Pancreas (tissue), 10 donors: Measurements from ENCODE around the gene HERC3. TPM values are rescaled to one million over a fixed set of nuclear protein-coding genes. Genes with fewer than 3 reads are reported as not detected.
A peak's percentile ranks its signal among the peaks of the same experiment; 100 is the strongest.

Experiments
- ATAC-seq, 4 donors: fragments of 200-7000 bp; cut with Tn5 transposase; one replicate each; pipeline versions ENCODE4 v1.8.0 to v1.9.1; 2020; ENCODE audit warnings: mild to moderate bottlenecking in 4 of 4, moderate library complexity in 4 of 4
- DNase-seq, 6 donors: peaks; one replicate each; pipeline ENCODE4 v3.0.0-alpha.2; 2020
- FAIRE-seq: peaks from 2 replicates; lab custom pipeline; 2012; peaks lifted over from hg19 to GRCh38; lab: Jason Lieb, UNC
- H3K27ac ChIP-seq, 4 donors: fragments of 200-600 bp; sonication (generic); 1 replicate in 3 of 4; 2 replicates in 1 of 4; pipeline versions ENCODE4 v1.5.0 to v1.8.0; 2020
- H3K27me3 ChIP-seq, 4 donors: fragments of 200-600 bp; one replicate each; pipeline ENCODE4 v1.8.0; 2021
- H3K36me3 ChIP-seq, 3 donors: fragments of 200-600 bp; sonication (generic) in 1 of 3; one replicate each; pipeline versions ENCODE4 v1.5.0 to v1.8.0; 2020 to 2021
- H3K4me1 ChIP-seq, 3 donors: fragments of 200-600 bp; one replicate each; pipeline ENCODE4 v1.8.0; 2021
- H3K4me3 ChIP-seq, 4 donors: fragments of 200-600 bp; sonication (generic) in 2 of 4; one replicate each; pipeline versions ENCODE4 v1.5.0 to v1.8.0; 2020 to 2021
- H3K9me3 ChIP-seq, 4 donors: fragments of 200-600 bp; one replicate each; pipeline ENCODE4 v1.8.0; 2021
- WGBS, 2 donors: extraction: QIAGEN DNeasy Blood & Tissue Kit; methylation state at CpG; one replicate each; pipeline ENCODE4 v1.1.7; 2013; 5-methylcytosine and 5-hydroxymethylcytosine counted together
- intact Hi-C, 3 donors: fragments of 100-400 bp; cut with DNase I; formaldehyde crosslinking; loops; one replicate each; pipeline versions ENCODE4 v1.11.1 to v1.14.2; 2022
- polyA plus RNA-seq, 2 donors: library from polyadenylated mRNA; stranded (reverse); fragments of 200-250 nt; gene quantifications; one replicate each; pipeline ENCODE4 v1.2.3, GENCODE V29; 2013
- total RNA-seq, 6 donors: library from RNA; stranded (reverse); fragmentation: NEBNext Ultra II Directional in 4 of 6; extraction: Animal tissue kit (Norgen Biotek cat#: 25700) in 4 of 6; gene quantifications; one replicate each; pipeline versions ENCODE4 v1.2.1 to v1.2.4, GENCODE V29; 2021 to 2023
- TF ChIP-seq, protein P1 (sequence below), 4 donors: fragments of 200-600 bp; sonication (generic) in 3 of 4; IDR thresholded peaks; one replicate each; pipeline versions ENCODE4 v1.5.0 to v1.8.0; 2021; ENCODE audit warnings: antibody characterized with exemption in 4 of 4
- donor health status: healthy with polysubstance abuse.
- donor health status: DM: no; HTN: no; CAD: no; lungs with moderate emphysema.
- donor health status: DM: no; HTN: no; CAD: no.
- donor health status: control.
- donor health status: control.
- donor health status: Bipolar disorder and iron deficiency.
- donor health status: DM: yes; HTN: yes; CAD: no.
- donor health status: DM: no; HTN: no; CAD: no.
- donor health status: DM: no; HTN: no; CAD: no.
- donor health status: DM: yes; HTN: yes; CAD: no.

The HERC3 gene
- total and polyA plus RNA-seq, 8 donors, result 2.7 to 18.0 (median 8.0) TPM

DNA sequence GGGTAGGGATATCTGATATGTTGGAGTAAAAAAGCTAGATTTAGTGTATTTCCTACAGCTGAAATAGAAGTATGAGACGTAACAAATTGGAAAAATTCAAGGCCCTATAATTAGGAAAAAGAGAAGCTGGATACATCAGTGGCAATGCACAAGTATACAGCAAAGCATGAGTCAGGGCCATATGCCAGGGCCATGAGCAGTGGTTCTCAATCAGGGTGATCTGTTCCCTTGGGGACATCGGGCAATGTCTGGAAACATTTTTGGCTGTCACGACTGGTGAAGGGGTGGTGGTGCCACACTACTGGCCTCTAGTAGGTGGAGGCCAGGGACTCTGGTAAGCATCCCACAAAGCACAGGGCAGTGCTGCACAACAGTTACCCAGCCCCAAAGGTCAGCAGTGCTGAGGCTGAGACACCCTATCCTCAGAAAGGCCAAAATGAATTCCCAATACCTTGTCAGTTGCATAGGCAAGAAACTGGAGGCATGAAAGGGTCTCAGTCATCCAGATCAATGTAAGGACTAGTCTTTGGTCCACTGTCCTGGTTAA, 142.2 kb downstream of the HERC3 start:
- intact Hi-C loops, result no loop called here
- H3K9me3 ChIP-seq, result no peaks in the 10 kb centered on the region
- 80 to 89% methylated on average over 3 of the region's 3 CpGs for WGBS, 2 donors
- no peak overlapping the region for H3K4me3 ChIP-seq
- TF ChIP-seq, protein P1, sequence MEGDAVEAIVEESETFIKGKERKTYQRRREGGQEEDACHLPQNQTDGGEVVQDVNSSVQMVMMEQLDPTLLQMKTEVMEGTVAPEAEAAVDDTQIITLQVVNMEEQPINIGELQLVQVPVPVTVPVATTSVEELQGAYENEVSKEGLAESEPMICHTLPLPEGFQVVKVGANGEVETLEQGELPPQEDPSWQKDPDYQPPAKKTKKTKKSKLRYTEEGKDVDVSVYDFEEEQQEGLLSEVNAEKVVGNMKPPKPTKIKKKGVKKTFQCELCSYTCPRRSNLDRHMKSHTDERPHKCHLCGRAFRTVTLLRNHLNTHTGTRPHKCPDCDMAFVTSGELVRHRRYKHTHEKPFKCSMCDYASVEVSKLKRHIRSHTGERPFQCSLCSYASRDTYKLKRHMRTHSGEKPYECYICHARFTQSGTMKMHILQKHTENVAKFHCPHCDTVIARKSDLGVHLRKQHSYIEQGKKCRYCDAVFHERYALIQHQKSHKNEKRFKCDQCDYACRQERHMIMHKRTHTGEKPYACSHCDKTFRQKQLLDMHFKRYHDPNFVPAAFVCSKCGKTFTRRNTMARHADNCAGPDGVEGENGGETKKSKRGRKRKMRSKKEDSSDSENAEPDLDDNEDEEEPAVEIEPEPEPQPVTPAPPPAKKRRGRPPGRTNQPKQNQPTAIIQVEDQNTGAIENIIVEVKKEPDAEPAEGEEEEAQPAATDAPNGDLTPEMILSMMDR (IDR thresholded peaks at IDR 0.05), result no peak
- peak overlapping the region in 1 of 4 donors; percentile 8 for H3K27ac ChIP-seq
- DNase-seq, result no peak
- H3K36me3 ChIP-seq, result peaks cover 0 to 34% (median 10%) of the 10 kb centered on the region in 3 donors
- no peak for ATAC-seq
- peaks cover 23 to 29% (median 24%) of the 10 kb centered on the region in 3 donors for H3K4me1 ChIP-seq
- no peaks in the 10 kb centered on the region for H3K27me3 ChIP-seq
- no peak for FAIRE-seq

DNA sequence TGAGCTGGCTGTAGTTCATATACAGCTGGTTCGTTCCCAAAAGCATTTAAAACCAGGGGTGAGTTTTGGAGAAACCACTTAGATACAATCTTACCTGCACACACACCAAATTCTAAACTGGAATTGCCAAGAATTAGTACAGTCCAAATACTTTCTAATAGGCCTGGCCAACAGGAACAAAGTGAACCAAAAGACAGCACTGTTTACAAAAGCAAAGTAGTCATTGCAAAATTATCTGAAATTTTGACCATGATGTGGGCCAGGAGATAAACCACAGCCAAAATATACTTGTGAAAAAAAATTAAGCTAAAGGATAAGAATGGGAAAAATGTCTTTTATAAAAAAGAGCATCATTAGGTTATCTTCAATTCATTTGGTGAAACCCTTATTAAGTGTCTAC, 143.3 kb downstream of the HERC3 start:
- Histone ChIP-seq H3K4me3 (no peak overlapping the region), H3K9me3 (no peaks in the 10 kb centered on the region), H3K27ac (peak overlapping the region in 1 of 4 donors; percentile 62), H3K4me1 (peaks cover 23 to 29% (median 24%) of the 10 kb centered on the region in 3 donors), H3K36me3 (peaks cover 0 to 24% (median 4%) of the 10 kb centered on the region in 3 donors), H3K27me3 (no peaks in the 10 kb centered on the region)
- intact Hi-C loops, result no loop called here
- DNase-seq (no peak), FAIRE-seq (no peak), ATAC-seq (peak in 3 of 4 donors; percentile 22 to 50 (median 26))
- 13% methylated on average over 1 of the region's 1 CpG for WGBS, 2 donors
- TF ChIP-seq, protein P1 (IDR thresholded peaks at IDR 0.05), result no peak

DNA sequence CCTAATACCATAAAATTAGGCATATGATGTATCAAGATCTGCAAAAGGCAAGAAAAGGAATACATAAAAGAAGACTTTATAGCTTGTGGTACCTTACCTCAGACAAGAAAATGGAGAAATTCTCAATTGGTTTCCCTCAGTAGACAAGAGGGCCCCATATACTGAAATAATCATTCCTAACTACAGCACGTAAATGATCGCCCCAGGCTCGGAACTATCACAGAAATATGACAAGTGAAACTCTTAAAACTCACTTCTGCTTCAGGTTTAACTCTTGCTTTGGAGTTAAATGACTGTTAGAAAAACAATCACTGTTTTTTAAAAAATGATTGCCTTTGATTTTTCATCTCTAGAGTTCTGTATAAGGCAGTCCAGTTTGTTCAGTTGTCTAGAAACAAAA, 144.0 kb downstream of the HERC3 start:
- no peaks in the 10 kb centered on the region for H3K9me3 ChIP-seq
- DNase-seq (no peak), FAIRE-seq (no peak), ATAC-seq (no peak)
- WGBS, 2 donors, result 57 to 70% methylated on average over 3 of the region's 3 CpGs
- H3K27ac ChIP-seq, result peak overlapping the region in 3 of 4 donors; percentile 36 to 66 (median 62)
- H3K4me1 ChIP-seq, result peaks cover 23 to 29% (median 24%) of the 10 kb centered on the region in 3 donors
- no peaks in the 10 kb centered on the region for H3K27me3 ChIP-seq
- peak overlapping the region in 1 of 4 donors; percentile 22 for H3K4me3 ChIP-seq
- peaks cover 0 to 17% (median 0%) of the 10 kb centered on the region in 3 donors for H3K36me3 ChIP-seq
- intact Hi-C loops, result no loop called here
- TF ChIP-seq, protein P1 (IDR thresholded peaks at IDR 0.05), result no peak

DNA sequence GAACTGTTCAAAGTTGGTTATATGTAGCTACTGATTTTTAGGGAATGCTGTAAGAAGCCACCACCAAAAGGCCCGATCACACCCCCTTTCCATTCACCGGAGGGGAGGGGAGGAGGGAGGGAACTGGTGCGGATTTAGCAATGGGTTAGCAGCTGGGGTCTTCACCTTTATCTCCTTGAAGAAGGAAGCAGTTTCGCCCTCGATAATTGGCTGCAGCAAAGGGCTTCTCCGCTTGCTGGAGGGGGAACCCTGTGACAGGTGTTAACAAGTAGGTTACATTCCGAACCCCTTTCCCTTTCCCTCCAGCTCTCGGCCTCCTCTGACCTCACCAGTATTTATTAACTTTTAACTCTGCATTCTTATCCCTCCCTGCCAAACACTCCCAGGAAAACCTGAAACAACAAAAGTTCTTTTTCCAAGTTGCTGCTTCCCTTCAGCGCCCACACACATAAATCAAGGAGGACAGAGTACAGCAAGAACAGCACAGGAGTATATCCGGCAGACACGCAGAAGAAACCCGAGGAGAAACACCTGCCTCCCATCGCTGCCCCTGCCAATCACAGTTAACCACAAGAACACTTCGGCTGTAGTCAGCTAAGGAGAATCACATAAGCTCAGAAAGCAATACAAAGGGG, 145.1 kb downstream of the HERC3 start:
- peak overlapping the region in 1 of 4 donors; percentile 22 for H3K4me3 ChIP-seq
- H3K4me1 ChIP-seq, result peaks cover 23 to 28% (median 24%) of the 10 kb centered on the region in 3 donors
- peak; percentile 41 to 72 (median 50) for ATAC-seq

More for the DNA sequence above, 145.1 kb downstream of the HERC3 start:
- peaks cover 0 to 9% (median 0%) of the 10 kb centered on the region in 3 donors for H3K36me3 ChIP-seq
- WGBS, 2 donors, result 50 to 68% methylated on average over 14 of the region's 14 CpGs
- no peak for FAIRE-seq
- no peaks in the 10 kb centered on the region for H3K9me3 ChIP-seq
- TF ChIP-seq, protein P1 (IDR thresholded peaks at IDR 0.05), result no peak
- peak in 2 of 6 donors; percentile 15 to 26 for DNase-seq
- intact Hi-C loops, result no loop called here
- H3K27ac ChIP-seq, result peak overlapping the region; percentile 36 to 66 (median 53)
- no peaks in the 10 kb centered on the region for H3K27me3 ChIP-seq
